ENCODE data around the gene LMX1B.

LMX1B gene

GRCh38 chr9:126619361-126620135, 5.8 kb downstream of the LMX1B start:
- DNase-seq: no peak

- DNase-seq: no peak
These were observed 6.8 kb downstream of the LMX1B start for GRCh38 chr9:126620478-126620877.

GRCh38 chr9:126621061-126621918, 7.6 kb downstream of the LMX1B start:
- no peak for DNase-seq

GRCh38 chr9:126621919-126622735, 8.4 kb downstream of the LMX1B start:
- no peak for DNase-seq

- DNase-seq: no peak
These were observed 9.6 kb downstream of the LMX1B start for GRCh38 chr9:126623314-126623666.

GRCh38 chr9:126623667-126624478, 10.1 kb downstream of the LMX1B start:
- DNase-seq: no peak

GRCh38 chr9:126624479-126624826, 10.7 kb downstream of the LMX1B start:
- no peak for DNase-seq

GRCh38 chr9:126624912-126625311, 11.2 kb downstream of the LMX1B start:
- no peak for DNase-seq

- peak; percentile 21 to 50 (median 24) for DNase-seq
These were observed 11.8 kb downstream of the LMX1B start for GRCh38 chr9:126625329-126626126.

- peak in 1 of 3 donors; percentile 35 for DNase-seq
These were observed 12.6 kb downstream of the LMX1B start for GRCh38 chr9:126626127-126626925.

GRCh38 chr9:126626926-126627233, 13.2 kb downstream of the LMX1B start:
- DNase-seq: no peak

GRCh38 chr9:126628146-126628545, 14.4 kb downstream of the LMX1B start:
- DNase-seq: no peak

GRCh38 chr9:126628969-126629674, 15.4 kb downstream of the LMX1B start:
- DNase-seq: no peak

- DNase-seq: no peak
These were observed 16.9 kb downstream of the LMX1B start for GRCh38 chr9:126630458-126631237.

GRCh38 chr9:126631254-126631653, 17.5 kb downstream of the LMX1B start:
- DNase-seq: no peak

GRCh38 chr9:126633881-126634558, 20.3 kb downstream of the LMX1B start:
- DNase-seq: no peak

- DNase-seq: no peak
These were observed 21.3 kb downstream of the LMX1B start for GRCh38 chr9:126635061-126635460.

- no peak for DNase-seq
These were observed 22.1 kb downstream of the LMX1B start for GRCh38 chr9:126635661-126636439.
